Stomach (tissue), 9 donors: ENCODE results near the gene TADA3. TPM values are rescaled to one million over a fixed set of nuclear protein-coding genes. Genes with fewer than 3 reads are reported as not detected.

ENCODE experiments used
- DNase-seq, 2 donors: peaks; one replicate each; pipeline versions ENCODE4 v3.0.0 to v3.0.0-alpha.2; 2013 to 2019
- H3K27ac ChIP-seq, 5 donors: fragments of 200-600 bp in 4 of 5; sonication (generic) in 4 of 5; one replicate each; pipeline ENCODE4 v1.5.1; 2013 to 2019; ENCODE audit warnings: mild to moderate bottlenecking in 1 of 5, moderate library complexity in 1 of 5
- H3K27me3 ChIP-seq, 3 donors: fragments of 200-600 bp; sonication (generic); one replicate each; pipeline ENCODE4 v1.5.1; 2017 to 2019; ENCODE audit warnings: mixed run types in 1 of 3
- H3K36me3 ChIP-seq, 4 donors: fragments of 200-600 bp; sonication (generic); 1 replicate in 3 of 4; 2 replicates in 1 of 4; pipeline ENCODE4 v1.5.1; 2016 to 2019
- H3K4me1 ChIP-seq, 4 donors: fragments of 200-600 bp; sonication (generic); one replicate each; pipeline ENCODE4 v1.5.1; 2016 to 2019
- H3K4me3 ChIP-seq, 4 donors: fragments of 200-600 bp; sonication (generic) in 3 of 4; one replicate each; pipeline ENCODE4 v1.5.1; 2016 to 2019; ENCODE audit warnings: mild to moderate bottlenecking in 1 of 4
- H3K9me3 ChIP-seq, 4 donors: fragments of 200-600 bp; sonication (generic); one replicate each; pipeline ENCODE4 v1.5.1; 2016 to 2019
- EP300 ChIP-seq: sonication (generic); formaldehyde crosslinking; IDR thresholded peaks from one replicate; pipeline ENCODE4 v1.6.1; 2017; ENCODE audit warnings: antibody characterized with exemption
- POLR2A ChIP-seq, 4 donors: fragments of 450-650 bp; IDR thresholded peaks; one replicate each; pipeline ENCODE4 v1.6.1; 2016; ENCODE audit warnings: antibody characterized with exemption in 4 of 4, control low read depth in 2 of 4, mild to moderate bottlenecking in 1 of 4, moderate library complexity in 1 of 4
- POLR2AphosphoS5 ChIP-seq, 3 donors: sonication (generic); formaldehyde crosslinking; IDR thresholded peaks; one replicate each; pipeline ENCODE4 v1.6.1; 2016; ENCODE audit warnings: antibody characterized with exemption in 3 of 3
- WGBS, 5 donors: extraction: QIAGEN DNeasy Blood & Tissue Kit in 3 of 5; methylation state at CpG; one replicate each; pipeline versions ENCODE4 v1.1.5 to v1.1.7; 2013 to 2018; 5-methylcytosine and 5-hydroxymethylcytosine counted together
- intact Hi-C: fragments of 100-400 bp; cut with DNase I; formaldehyde crosslinking; loops from one replicate; pipeline ENCODE4 v1.15.1; 2023; ENCODE audit warnings: low total_unique reads
- polyA plus RNA-seq, 3 donors: library from polyadenylated mRNA; stranded (reverse); fragments of 200-250 nt; gene quantifications; one replicate each; pipeline ENCODE4 v1.2.3, GENCODE V29; 2013
- total RNA-seq, 5 donors: library from RNA; depleted of rRNA; stranded (reverse); fragments of >200 nt; gene quantifications; one replicate each; pipeline versions ENCODE4 v1.1.0 to v1.2.3, GENCODE V29; 2014 to 2016
- TF ChIP-seq, protein P1 (sequence below), 7 experiments: fragments of 450-650 bp in 4 of 7; fragments of 200-600 bp in 3 of 7; sonication (generic) in 3 of 7; IDR thresholded peaks; one replicate each; pipeline ENCODE4 v1.5.1; 2016 to 2019; ENCODE audit warnings: antibody characterized with exemption in 7 of 7, control low read depth in 2 of 7, mild to moderate bottlenecking in 1 of 7
- donor health status: healthy with polysubstance abuse.
- donor health status: Bipolar disorder and iron deficiency.
- donor health status: healthy.

Gene TADA3
- total and polyA plus RNA-seq, 8 donors, result 29.2 to 62.6 (median 40.8) TPM

DNA sequence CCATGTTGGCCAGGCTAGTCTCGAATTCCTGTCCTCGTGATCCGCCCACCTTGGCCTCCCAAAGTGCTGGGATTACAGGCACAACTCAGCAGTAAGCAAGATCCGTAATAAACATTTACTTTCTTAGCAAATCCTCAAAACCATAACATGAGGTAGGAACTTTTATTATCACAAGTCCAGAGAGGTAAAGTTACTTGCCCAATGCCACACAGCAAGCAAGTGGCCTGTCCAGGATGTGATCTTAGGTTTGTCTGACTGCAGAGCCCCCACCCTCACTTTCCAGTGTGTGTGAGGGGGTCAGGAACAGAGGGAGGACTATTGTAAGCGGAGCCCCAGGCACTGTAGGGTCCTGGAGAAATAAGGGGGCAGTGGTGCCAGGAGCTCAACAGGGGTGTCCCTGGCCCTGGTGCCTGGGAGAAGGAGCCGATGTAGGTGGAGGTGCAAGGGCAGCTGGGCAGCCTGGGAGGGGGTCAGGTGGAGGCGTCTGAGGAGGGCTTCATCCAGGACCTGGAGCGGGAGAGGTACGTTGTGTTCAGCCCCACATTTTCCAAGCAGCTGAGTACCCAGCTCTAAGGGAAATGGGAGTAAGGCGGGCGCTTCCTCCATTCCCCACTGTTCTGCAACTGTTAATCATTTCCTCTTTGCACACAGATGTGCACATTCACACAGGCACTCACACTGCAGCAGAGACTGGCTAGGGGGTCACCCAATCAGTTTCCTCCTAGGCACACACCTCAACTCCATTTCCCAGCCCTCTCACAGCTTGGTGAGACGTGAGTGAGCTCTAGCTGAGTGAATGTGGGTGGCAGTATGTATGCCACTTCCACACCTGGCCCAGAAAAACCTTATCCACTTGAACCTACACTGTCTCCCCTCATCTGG is 45.7 kb upstream of the TADA3 start:
- Histone ChIP-seq H3K9me3 (no peaks in the 10 kb centered on the region), H3K36me3 (peaks cover 28 to 92% (median 79%) of the 10 kb centered on the region in 4 donors), H3K4me3 (no peak overlapping the region), H3K4me1 (peaks cover 5 to 11% (median 9%) of the 10 kb centered on the region in 4 donors), H3K27ac (no peak overlapping the region), H3K27me3 (no peaks in the 10 kb centered on the region)
- peak in 1 of 2 donors; percentile 57 for DNase-seq
- 80 to 90% (median 89%) methylated on average over 12 of the region's 12 CpGs for WGBS, 5 donors
- TF ChIP-seq POLR2AphosphoS5 (IDR thresholded peaks at IDR 0.05) (no peak), POLR2A (IDR thresholded peaks at IDR 0.05) (no peak), EP300 (no peak)
- TF ChIP-seq, protein P1, sequence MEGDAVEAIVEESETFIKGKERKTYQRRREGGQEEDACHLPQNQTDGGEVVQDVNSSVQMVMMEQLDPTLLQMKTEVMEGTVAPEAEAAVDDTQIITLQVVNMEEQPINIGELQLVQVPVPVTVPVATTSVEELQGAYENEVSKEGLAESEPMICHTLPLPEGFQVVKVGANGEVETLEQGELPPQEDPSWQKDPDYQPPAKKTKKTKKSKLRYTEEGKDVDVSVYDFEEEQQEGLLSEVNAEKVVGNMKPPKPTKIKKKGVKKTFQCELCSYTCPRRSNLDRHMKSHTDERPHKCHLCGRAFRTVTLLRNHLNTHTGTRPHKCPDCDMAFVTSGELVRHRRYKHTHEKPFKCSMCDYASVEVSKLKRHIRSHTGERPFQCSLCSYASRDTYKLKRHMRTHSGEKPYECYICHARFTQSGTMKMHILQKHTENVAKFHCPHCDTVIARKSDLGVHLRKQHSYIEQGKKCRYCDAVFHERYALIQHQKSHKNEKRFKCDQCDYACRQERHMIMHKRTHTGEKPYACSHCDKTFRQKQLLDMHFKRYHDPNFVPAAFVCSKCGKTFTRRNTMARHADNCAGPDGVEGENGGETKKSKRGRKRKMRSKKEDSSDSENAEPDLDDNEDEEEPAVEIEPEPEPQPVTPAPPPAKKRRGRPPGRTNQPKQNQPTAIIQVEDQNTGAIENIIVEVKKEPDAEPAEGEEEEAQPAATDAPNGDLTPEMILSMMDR (IDR thresholded peaks at IDR 0.05), result no peak
- intact Hi-C loops, result no loop called here

DNA sequence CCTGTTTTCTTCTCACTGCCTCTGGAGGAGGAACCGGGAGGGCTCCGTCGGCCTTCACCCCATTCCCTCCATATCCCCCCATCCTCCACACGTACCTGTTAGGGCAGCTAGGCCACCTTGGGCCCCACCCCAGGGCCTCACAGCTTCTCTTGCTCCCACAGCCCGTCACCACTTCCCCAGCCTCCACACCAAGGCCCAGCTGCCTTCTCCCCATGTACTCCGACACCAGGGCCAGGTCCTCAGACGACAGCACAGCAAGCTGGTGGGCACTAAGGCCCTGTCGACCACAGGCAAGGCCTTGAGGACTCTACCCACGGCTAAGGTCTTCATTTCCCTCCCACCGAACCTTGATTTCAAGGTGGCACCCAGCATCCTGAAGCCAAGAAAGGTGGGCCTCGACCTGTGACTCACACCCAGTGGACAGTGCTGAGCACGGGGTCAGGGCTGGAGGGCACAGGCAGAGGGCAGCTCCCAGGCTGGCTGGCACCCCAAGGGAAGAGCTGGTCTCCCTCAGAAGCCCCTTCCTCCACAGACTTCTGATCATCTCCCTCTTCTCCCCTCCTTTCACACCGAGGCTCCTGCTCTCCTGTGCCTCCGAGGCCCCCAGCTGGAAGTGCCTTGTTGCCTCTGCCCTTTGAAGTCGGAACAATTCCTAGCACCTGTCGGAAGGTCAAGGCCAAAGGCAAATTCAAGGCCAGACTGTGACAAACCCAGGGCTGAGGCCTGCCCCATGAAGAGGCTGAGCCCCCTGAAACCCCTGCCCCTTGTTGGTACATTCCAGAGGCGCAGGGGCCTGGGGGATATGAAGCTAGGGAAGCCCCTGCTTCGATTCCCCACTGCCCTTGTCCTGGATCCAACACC is 42.5 kb upstream of the TADA3 start:
- 82 to 85% (median 84%) methylated on average over 15 to 18 of the region's 18 CpGs for WGBS, 5 donors
- intact Hi-C loops, result no loop called here
- no peak overlapping the region for H3K4me3 ChIP-seq
- H3K27ac ChIP-seq, result no peak overlapping the region
- no peaks in the 10 kb centered on the region for H3K4me1 ChIP-seq
- H3K27me3 ChIP-seq, result no peaks in the 10 kb centered on the region
- TF ChIP-seq POLR2A (IDR thresholded peaks at IDR 0.05) (no peak), EP300 (no peak), POLR2AphosphoS5 (IDR thresholded peaks at IDR 0.05) (no peak)
- DNase-seq, result no peak
- H3K36me3 ChIP-seq, result peaks cover 20 to 95% (median 82%) of the 10 kb centered on the region in 4 donors
- H3K9me3 ChIP-seq, result no peaks in the 10 kb centered on the region

DNA sequence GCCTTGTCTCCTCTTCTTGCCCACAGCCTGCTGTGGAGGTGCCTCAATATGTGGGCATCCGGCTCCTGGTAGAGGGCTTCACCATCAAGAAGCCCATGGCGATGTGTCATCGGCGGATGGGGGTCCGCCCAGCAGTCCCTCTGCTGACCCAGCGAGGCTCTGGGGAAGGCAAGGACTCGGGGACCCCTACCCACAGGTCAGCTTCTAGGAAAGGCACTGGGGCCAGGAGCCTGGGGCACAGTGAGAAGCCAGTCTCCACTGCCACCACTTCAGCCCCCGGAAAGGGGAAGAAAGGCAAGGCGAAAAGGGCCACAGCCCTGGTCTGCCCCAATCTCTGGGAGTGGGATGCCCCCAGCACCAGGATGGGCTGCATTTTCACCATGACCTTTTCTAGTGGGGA is 40.8 kb upstream of the TADA3 start:
- H3K27me3 ChIP-seq, result no peaks in the 10 kb centered on the region
- H3K27ac ChIP-seq, result no peak overlapping the region
- TF ChIP-seq EP300, result no peak
- TF ChIP-seq, protein P1 (IDR thresholded peaks at IDR 0.05), result no peak
- no peak for TF ChIP-seq POLR2A (IDR thresholded peaks at IDR 0.05)
- no peak for TF ChIP-seq POLR2AphosphoS5 (IDR thresholded peaks at IDR 0.05)
- H3K9me3 ChIP-seq, result no peaks in the 10 kb centered on the region
- WGBS, 5 donors, result 88 to 98% (median 88%) methylated on average over 9 of the region's 9 CpGs
- peaks cover 16 to 94% (median 82%) of the 10 kb centered on the region in 4 donors for H3K36me3 ChIP-seq
- no peak overlapping the region for H3K4me3 ChIP-seq
- H3K4me1 ChIP-seq, result no peaks in the 10 kb centered on the region
- intact Hi-C loops, result no loop called here
- DNase-seq, result no peak

DNA sequence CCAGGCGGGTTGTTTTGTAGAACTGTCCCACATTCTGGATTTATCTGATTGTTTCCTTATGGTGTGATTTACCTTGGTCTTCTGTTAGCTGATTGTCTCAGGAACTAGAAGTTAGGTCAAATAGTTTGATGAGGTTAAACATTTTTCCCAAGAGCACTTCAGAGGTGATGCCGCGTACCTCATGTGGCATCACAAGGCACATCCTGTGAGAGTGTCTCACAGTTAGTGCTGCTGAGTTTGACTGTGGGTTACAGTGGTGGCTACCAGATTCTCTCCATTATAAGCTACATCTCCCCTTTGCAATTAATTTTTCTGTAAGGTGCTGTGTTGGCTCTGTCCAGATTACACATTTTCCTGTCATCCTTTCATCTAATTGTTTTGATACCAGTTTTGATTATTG is 39.0 kb upstream of the TADA3 start:
- H3K4me1 ChIP-seq, result no peaks in the 10 kb centered on the region
- H3K9me3 ChIP-seq, result no peaks in the 10 kb centered on the region
- H3K27me3 ChIP-seq, result no peaks in the 10 kb centered on the region
- no peak for DNase-seq
- TF ChIP-seq POLR2A (IDR thresholded peaks at IDR 0.05) (no peak), POLR2AphosphoS5 (IDR thresholded peaks at IDR 0.05) (no peak), EP300 (no peak)
- TF ChIP-seq, protein P1 (IDR thresholded peaks at IDR 0.05), result no peak
- intact Hi-C loops, result no loop called here
- peaks cover 16 to 87% (median 81%) of the 10 kb centered on the region in 4 donors for H3K36me3 ChIP-seq
- no peak overlapping the region for H3K27ac ChIP-seq
- WGBS, 5 donors, result 87 to 97% (median 95%) methylated on average over 3 of the region's 3 CpGs
- H3K4me3 ChIP-seq, result no peak overlapping the region
